ENCODE measurements around the gene FSTL3. TPM values are rescaled to one million over a fixed set of nuclear protein-coding genes. Genes with fewer than 3 reads are reported as not detected.

The FSTL3 gene
- total and polyA plus RNA-seq, 4 donors = 2.2 to 8.4 (median 6.0) TPM

- Histone ChIP-seq H3K27me3 (ENCODE audit: control insufficient read depth in 4 of 4, insufficient read depth in 4 of 4, low read length in 3 of 4) (no peaks in the 10 kb centered on the region), H3K27ac (ENCODE audit: low read depth in 1 of 2, low read length in 2 of 2) (peak overlapping the region; percentile 89 to 96), H3K4me1 (ENCODE audit: control insufficient read depth in 4 of 4, insufficient read depth in 4 of 4, low read length in 3 of 4) (peaks cover 28 to 70% (median 54%) of the 10 kb centered on the region in 4 donors), H3K9ac (ENCODE audit: low read depth in 1 of 2, low read length in 2 of 2) (peak overlapping the region; percentile 68 to 98), H3K36me3 (ENCODE audit: control insufficient read depth in 4 of 4, insufficient read depth in 3 of 4, low read depth in 1 of 4, low read length in 3 of 4) (no peaks in the 10 kb centered on the region), H3K9me3 (ENCODE audit: control insufficient read depth in 4 of 4, low read length in 3 of 4) (no peaks in the 10 kb centered on the region), H3K4me3 (ENCODE audit: low read depth in 1 of 3, low read length in 3 of 3) (peak overlapping the region; percentile 80 to 95 (median 92))
- 5% methylated on average over 20 of the region's 20 CpGs for whole genome bisulfite sequencing
- DNase-seq (ENCODE audit: low spot score) = peak; percentile 60
- TF ChIP-seq HNF4A (conservative IDR thresholded peaks at IDR 0.05) (peak; percentile 93 to 94), EGR1 (IDR thresholded peaks at IDR 0.05; ENCODE audit: low read depth in 2 of 2) (peak in 1 of 2 donors; percentile 38), REST (IDR thresholded peaks at IDR 0.05) (peak; percentile 81), FOXA1 (IDR thresholded peaks at IDR 0.05) (no peak), JUND (IDR thresholded peaks at IDR 0.05) (peak in 1 of 2 donors; percentile 53), ATF3 (IDR thresholded peaks at IDR 0.05) (no peak), GABPA (IDR thresholded peaks at IDR 0.05 in 1 of 2, conservative IDR thresholded peaks at IDR 0.05 in 1 of 2) (peak in 1 of 2 donors; percentile 80), NR2F2 (IDR thresholded peaks at IDR 0.05) (peak; percentile 89), SP1 (IDR thresholded peaks at IDR 0.05) (peak; percentile 95), FOXA2 (IDR thresholded peaks at IDR 0.05) (peak; percentile 43), CTCF (IDR thresholded peaks at IDR 0.05; ENCODE audit: low read depth, low read length, missing input control) (no peak), ZBTB33 (IDR thresholded peaks at IDR 0.05) (no peak), RAD21 (IDR thresholded peaks at IDR 0.05) (no peak), YY1 (IDR thresholded peaks at IDR 0.05) (peak; percentile 81), MAX (IDR thresholded peaks at IDR 0.05) (no peak), HNF4G (IDR thresholded peaks at IDR 0.05) (peak; percentile 86), TAF1 (conservative IDR thresholded peaks at IDR 0.05) (peak; percentile 57), RXRA (IDR thresholded peaks at IDR 0.05) (peak; percentile 80 to 87)
Measured at GRCh38 chr19:660793-661426, 15.3 kb upstream of the FSTL3 start.
